ENCODE results near the gene UST.

UST gene

GRCh38 chr6:149108038-149108748, 361.4 kb downstream of the UST start:
- no peak for DNase-seq

- no peak for DNase-seq
Observed at GRCh38 chr6:149108749-149109100, 361.9 kb downstream of the UST start.

- DNase-seq: no peak
Observed at GRCh38 chr6:149109397-149110070, 362.7 kb downstream of the UST start.

GRCh38 chr6:149111556-149112115, 364.8 kb downstream of the UST start:
- no peak for DNase-seq

GRCh38 chr6:149112976-149113375, 366.1 kb downstream of the UST start:
- DNase-seq: no peak

GRCh38 chr6:149114167-149114566, 367.3 kb downstream of the UST start:
- DNase-seq: no peak

GRCh38 chr6:149118737-149119653, 372.2 kb downstream of the UST start:
- DNase-seq: no peak

GRCh38 chr6:149122850-149123821, 376.3 kb downstream of the UST start:
- DNase-seq: no peak

- DNase-seq: no peak
Observed at GRCh38 chr6:149125309-149125708, 378.5 kb downstream of the UST start.

Measured in GDM1 (cell line).